Measurements from ENCODE around the gene PLEKHA7.

The PLEKHA7 gene

DNA sequence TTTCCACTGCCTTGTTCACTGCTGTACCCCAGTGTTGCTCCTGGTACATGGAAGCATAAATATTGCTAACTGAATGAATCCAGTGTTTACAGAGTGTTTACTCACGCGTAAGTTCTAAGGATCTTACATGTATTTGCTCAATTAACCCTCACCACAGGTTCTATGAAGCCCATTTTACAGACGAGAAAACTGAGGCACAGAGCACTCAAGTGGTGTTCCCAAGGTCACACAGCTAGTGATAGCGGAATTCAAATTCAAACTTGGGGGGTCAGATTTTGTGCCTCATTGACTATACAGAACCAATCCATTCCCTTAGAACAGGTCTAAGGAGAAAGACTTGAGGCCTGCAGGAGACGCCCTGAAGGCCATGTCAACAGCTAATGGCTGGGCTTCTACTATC is 72.3 kb downstream of the PLEKHA7 start:
- no peak for DNase-seq

DNA sequence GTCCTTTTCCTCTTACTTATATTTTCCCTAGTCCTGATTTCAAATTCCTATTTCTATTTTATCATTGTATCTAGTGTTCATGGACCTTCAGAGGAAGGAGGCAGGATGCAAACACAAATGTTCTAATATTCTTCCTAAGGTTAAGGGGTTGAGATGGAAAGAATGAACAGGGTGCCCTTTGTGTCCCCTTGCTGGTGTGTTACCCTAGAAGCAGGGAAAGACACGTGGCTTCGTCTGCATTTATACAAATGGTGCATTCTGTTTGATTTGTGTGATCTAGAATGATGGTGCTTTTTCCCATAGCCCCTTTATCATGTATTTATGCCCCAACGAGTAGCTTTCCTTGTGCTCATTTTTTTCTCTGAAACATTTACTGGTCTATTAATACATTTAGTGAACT is 76.2 kb downstream of the PLEKHA7 start:
- no peak for DNase-seq

DNA sequence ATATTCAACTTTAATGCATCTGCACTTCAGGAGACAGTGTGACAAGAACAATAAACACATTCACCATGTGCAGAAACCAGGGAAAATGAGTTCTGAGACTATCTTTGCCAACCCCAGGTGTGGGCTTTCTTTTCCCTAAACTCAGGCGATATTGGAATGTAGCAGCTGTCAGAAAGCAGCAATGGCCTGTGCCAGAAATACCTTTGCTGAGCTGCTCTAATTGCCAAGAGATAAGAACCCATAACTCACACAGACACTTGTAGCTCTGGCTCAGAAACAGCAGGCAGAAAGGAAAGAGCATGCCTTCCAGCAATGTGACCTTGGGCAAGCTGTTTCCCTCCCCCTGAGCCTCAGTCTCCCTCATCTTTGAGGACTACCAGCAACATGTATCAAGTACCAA is 77.6 kb downstream of the PLEKHA7 start:
- DNase-seq = no peak

DNA sequence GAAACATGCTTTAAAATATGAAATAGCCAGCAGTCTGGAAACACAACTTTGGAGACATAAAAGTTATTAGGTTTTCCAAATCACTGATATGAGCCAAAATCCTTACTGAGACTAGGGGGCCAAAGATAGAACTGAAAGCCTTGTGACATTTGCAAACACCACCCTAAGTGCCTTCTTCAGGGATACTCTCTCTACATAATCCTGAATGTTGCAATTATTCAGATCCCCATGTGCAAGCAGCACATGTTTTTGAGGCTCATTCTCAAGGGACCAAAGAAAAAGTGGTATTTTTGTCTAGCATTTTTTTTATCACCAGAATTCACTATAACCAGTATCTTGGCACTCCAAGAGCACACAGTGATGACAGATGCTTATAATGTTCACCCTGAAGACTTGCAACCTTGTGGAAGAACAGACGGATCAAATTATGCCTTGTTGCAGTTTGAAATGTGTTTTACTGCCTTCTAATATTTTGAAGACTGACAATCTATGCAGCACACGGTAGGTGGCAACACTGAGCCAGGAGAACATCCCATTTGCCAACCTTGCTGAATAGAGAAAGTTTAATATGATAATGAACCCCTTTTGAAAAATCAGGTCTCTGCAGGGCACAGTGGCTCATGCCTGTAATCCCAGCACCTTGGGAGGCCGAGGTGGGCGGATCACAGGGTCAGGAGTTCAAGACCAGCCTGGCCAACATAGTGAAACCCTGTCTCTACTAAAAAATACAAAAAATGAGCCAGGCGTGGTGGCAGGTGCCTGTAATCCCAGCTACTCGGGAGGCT is 78.5 kb downstream of the PLEKHA7 start:
- peak; percentile 21 to 70 (median 68) for DNase-seq

DNA sequence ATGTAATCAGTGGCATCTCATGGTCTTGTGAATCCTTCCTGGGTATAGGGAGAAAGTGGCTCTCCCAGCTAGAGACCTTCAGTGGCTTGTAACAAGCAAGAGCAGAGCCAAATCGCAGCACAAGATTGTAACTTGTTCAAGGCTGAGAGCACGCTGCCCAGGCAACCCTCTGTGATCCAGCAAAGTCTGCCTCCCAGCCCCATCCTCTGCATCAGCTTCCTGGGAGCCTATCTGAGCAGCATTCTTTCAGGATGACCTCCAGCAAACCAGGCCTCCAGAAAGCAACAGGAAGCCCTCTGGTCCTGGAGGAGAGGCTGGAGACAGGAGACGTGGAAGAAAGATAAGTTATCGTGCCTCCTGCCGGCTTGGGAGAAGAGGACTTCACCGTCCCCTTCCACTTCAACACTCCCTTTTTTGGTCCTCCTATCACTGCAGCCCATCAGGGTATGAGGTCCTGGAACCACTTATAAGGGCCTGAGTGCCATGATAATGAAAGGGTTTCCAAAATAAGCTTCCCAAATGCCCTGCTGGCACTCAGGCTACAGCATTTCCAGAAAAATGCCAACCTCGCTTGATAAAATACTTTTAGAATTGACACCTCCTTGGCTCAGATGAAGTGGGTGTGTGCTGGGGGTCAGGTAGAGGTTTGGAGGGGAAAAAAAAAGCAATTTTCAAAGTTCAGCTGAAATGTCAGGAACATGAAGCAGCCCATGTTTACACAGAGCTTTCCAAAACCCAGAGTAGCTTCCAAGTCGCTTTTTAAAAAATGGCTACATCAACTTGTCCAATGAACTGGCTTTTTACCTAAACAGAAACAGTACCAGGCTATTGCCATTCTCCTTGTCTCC is 80.2 kb downstream of the PLEKHA7 start:
- DNase-seq = no peak

DNA sequence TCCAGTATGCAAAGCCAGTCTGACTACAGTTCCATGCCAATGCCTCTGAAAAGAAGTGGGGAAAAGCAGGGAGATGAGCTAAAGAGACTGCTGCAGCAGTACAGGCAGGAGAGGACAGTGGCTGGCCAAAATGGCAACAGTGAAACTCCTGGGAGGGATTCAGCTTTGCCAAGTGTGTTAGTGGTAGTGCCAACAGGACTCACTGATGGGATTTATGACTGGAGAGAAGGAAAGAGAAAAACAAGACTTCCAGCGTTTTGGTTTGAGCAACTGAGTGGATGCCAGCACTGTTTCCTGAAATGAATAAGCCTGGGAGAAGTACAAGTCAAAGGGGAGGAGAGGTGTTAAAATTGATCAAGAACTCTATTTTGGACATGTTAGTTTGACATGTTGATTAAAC is 80.9 kb downstream of the PLEKHA7 start:
- no peak for DNase-seq

DNA sequence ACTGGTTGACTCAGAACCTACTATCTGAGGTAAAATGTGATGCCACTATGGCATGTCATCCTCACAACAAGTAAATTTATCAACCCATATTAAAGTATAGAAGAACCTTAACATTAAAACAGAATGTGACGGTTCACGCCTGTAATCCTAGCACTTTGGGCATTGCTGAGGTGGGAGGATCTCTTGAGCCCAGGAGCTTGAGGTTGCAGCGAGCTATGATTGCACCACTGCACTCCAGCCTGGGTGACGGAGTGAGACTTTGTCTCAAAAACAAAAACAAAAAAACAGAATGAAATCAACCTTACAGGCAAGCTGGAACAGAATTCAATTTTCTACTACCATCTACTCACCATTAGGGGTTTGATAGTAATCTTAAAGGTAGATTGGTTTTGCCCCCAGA is 86.2 kb downstream of the PLEKHA7 start:
- DNase-seq = peak in 1 of 3 experiments; percentile 13

DNA sequence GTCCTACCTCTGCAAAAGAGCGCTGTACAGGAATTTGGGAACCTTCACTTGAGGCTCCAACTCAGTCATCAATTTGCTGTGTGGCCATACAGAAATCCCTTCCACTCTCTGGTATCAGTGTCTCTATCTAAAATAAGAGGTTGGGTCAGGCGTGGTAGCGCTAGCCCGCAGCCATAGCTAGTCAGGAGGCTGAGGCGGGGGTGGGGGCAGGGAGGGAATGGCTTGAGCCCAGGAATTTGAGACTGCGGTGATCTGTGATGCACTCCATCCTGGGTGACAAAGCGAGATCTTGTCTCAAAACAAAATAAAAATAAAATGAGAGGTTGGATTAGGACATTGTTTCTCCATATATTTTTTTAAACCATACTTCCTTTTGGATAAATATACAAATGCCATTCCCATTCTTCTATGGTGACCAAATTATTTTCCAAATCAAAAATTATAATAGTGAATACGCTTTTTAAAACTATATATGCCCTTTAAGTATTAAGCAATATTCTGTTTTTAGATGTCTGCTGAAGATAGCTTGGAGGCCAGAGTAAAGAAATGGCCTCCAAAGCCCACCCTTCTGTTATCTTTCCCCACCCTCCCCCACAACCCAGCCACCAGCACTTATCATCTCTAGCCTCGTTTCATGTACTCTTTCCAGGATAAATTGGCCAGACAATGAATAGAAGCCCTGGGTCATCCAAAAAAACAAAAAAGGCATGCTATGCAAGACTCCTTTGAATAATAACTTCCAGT is 87.2 kb downstream of the PLEKHA7 start:
- no peak for DNase-seq

DNA sequence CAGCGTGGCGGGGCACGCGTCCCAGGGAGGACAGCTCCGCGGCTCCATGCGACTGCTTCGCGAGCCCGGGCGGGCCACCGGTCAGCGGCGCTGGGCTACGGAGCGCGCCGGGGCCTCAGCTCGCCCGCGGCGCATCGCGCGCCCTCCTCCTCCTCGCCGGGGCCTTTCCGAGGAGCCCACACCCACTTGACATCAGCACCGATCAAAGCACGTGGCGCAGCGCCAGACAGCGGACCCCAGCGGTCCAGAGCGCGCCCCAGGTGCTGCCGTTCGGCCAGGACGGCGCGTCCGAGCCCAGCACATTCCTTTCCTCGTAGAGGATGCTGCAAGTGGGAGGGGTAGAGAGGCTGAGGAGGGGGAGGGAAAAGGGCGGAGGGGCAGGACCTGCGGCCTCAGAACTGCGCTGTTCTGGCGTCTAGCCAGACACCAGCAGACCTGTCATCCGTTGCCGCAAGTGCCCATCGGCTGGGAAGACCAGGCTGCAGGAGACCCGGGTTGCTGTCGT is 88.6 kb downstream of the PLEKHA7 start:
- peak; percentile 59 to 72 (median 60) for DNase-seq

DNA sequence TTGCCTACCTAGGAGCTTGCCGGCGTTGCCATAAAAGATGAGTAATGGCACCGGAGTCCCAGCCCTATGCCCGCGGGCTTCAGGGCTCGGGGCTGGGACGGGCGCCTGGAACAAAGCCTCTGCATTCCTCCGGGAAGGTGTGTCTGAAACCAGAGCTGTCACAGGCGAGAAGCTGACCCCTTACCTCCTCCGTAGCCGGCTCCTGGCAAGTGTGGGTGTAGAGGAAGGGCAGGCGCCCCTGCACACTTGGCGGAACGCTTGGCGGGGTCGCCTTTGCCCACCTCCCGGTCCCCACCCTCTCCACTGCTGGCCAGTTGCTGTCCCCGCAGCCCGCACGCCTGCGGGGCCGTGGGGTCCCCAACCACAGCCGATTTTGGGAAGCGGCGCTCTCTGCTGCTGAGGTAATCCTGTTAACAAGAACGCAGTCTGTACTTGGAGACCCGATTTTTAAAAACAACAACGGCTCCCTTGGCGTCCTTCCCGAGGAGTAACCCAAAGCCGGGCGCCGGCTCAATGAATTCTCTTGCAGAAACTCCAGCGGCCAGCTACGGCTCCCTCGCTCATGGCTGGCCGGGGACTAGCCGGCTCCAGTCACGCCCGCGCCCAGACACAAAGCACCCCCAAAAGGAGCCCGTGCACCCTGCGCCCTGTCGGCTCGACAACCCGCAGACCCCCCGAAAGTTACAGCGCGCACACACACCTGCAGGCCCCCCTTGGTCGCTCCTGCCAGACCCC is 89.2 kb downstream of the PLEKHA7 start:
- DNase-seq = peak in 2 of 3 experiments; percentile 7 to 49

DNA sequence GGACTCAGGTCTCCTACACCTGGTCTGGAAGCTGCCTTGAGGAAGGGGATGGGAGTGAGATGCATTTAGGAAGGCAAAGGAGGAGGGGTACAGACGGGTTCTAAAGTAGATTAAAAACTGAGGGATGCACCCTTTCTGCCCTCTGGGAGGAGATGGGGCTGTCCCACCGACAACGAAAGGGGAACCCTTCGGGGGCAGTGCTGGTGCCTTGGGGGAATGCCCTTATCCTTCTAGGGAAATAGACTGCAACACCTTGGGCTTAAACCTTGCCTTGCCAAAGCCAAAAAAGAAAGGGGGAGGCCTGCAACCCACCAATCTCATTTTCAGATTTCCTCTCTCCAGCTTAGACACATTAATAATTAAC is 89.8 kb downstream of the PLEKHA7 start:
- no peak for DNase-seq

DNA sequence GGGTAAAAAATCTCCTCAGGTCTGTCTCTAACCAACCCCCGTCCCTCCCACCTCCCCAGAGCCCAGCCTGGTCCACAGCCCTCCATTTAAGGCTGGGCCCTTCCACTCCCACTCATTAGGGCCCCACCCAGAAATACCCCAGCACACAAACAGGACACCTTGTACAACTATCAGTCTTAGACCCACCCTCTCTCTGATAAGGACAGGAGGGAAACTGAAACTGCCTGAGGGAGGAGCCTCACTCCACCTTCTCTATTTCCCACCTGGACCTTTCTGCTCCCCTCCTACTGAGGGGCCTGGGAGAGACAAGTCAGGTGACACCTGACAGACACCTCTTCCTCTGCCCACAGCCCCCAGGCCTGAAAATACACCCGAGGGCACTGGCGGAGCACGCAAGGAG is 90.2 kb downstream of the PLEKHA7 start:
- DNase-seq = no peak

DNA sequence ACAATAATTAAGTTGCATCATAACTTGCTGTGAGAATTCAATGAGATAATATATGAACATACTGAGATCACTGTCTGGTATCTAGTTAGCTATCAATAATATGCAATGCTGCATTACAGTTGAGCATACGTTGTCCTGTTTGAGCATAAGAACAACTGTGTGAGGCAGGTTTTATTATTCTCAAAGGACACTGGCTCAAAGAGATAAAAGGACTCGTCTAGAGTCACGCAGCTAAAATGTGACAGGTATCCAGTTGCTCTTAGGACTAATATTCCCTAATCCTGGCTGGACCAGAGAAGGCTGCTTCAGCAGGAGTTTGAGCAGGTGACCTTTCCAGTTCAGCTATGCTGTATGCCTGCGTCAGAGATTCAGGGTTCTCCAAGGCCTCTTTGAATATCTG is 92.5 kb downstream of the PLEKHA7 start:
- no peak for DNase-seq

DNA sequence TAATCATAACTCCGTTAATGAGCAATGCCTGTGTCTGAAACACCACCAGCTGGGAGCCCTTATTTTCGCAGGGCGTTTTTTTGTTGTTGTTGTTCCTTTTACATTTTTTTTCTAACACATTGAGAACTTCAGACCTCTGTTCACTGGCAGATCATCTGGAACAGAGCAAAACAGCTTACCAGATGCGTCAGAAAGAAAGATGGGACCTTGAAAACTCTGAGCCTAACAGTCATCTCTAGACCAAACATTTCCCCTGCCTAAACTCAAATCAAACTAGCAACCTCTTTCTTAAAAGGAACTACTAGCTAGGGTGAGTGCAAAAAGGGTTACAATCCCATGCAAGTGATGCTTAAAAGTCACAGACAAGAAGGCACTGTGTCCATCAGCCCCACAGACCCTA is 93.2 kb downstream of the PLEKHA7 start:
- DNase-seq = no peak

DNA sequence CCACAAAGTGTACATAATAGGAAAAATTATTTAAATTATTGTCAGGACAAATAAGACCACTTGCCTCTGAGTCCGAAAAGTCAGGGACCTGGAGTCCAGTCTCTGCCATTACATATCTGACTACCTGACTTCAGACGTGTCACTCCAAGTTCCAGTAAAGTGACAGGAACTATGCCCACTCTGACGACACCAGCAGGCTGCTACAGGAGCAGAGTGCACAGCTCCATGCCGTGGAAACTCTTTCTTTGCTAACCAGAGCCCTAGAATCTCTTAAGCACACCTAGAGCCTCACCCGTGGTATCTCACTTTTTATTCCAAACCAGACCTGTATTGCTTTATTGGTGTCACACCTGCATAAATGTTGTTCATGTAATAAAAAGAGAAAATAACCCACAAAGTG is 93.7 kb downstream of the PLEKHA7 start:
- no peak for DNase-seq

DNA sequence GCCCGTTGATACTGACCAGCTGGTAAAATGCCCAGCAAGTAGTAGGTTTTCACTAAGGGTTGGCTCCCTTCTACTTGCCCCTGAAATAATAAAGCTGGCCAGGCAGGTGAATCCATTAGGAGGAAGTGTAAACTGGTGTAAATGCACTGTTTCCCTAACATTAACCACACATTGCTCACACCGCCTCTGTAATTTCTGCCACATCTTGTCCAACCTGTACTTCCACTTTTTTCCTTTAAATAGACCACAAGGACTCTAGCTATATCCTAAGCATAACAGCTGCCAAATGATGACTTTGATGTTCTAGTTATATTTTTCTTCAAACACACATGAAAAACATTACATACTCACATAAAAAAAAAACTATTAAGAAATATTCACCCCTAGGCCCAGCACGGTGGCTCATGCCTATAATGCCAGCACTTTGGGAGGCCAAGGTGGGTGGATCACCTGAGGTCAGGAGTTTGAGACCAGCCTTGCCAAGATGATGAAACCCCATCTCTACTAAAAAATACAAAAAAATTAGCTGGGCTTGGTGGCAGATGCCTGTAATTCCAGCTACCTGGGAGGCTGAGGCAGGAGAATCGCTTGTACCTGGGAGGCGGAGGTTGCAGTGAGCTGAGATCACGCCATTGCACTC is 95.6 kb downstream of the PLEKHA7 start:
- peak in 2 of 3 experiments; percentile 62 to 88 for DNase-seq

DNA sequence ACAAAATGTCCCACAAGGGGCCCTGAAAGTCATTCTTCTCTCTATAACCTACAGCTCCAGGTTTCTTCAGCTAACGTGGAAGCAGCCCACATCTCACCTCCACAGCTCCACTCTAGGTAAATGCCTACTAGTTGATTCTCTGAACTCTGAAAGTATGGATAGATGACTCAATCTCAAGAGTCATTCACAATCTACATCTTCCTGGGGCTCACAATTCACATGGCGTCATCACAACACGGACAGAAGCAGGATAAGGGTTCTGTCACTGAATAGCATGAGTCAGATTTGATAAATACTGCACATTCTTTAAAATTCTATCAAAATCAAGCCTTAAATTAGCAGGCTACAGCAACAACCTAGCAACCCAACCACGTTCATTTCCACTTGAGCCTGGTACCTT is 96.3 kb downstream of the PLEKHA7 start:
- no peak for DNase-seq

DNA sequence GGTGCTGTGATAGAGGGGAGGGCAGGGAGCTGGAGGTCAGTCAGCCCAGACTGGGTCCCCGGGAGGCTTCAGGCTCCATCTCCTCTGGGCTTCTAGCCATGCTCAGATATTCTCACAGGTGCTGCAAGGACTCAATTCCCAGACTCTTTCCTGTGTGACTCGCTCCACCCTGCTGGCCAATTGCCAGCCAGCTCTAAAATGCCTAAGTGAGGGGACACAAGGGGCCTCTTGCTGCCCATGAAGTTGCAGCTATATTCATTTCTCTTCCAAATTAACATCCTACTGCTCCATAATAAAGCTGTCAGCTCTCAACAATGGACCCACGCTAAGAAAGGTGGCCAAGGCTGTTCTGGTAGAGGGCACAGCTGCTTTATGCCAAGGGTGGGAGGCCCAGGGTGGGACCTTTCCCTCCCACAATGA is 101.5 kb downstream of the PLEKHA7 start:
- DNase-seq = peak; percentile 65 to 91 (median 91)

DNA sequence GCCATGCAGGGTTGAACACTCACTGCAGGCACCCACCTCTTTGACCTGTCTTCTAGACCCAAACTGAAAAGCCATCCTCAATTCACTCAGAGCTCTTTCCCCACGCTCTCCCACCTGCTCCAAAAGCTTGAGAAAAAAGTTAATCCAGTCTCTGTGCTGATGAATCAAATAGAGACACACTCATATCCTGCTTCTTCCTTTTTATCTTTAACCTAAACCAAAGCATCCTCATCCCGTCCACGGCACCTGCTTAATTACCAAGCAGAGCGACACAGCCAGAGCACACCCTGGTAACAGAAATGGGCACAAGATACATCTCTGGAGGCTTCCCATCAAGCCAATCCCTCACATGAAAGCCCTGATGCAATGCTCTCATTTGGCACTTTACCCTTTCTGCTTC is 102.6 kb downstream of the PLEKHA7 start:
- DNase-seq = no peak

DNA sequence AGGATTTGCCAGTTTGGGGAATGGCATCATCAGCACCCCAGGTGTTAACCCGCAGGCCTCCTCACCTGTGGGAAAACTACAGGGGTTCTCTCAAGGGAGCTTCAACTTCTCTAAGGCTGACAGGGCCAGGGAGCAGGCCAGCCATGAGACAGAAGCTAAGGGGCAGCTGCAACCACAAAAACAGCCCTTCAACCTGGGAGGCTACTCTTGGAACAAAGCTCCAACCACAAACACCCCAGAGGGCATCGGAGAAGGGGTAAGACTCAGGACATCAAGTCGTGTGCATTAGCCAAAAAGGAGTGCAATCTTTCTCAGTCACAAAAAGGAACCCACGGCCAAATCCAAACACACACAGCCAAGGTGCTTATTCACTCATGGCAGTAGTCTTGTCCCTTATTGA is 103.0 kb downstream of the PLEKHA7 start:
- DNase-seq = peak; percentile 37 to 68 (median 43)

DNA sequence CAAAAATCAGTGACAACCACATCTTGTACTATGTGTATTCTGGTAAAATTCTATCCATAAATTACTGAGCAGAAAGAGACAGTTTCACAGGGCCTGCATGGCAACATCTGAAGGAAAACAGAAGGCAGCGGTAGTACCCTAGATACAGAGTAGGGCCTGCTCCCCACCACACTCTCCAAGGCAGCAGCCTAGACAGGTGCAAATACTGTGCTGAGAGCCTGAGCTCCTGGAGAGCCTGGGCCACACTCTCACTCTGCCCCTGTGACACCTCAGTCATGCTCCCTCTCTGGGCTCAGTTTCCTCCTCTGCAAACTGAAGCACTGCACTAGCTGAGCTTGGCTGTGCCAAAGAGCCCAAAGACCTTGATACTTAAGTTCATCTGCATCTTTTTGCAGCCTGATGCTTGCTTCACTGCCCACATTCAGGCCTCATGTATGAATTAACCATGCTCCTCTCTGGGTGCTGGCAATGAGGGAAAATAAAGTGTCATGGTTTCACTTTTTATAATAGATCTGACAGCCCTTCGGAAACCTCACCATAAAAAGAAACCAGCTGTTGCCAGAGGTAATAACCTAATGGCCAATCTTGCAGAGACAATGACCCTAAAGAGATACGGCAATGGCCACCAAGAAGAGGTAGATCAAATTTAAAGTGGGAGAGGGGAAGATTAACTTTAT is 104.7 kb downstream of the PLEKHA7 start:
- DNase-seq = peak in 2 of 3 experiments; percentile 23 to 61
